Midbrain (tissue), 1 donor: ENCODE measurements around the gene ABCC1.
"Not testable (repeated sequence)": the region's sequence is repeated elsewhere in the genome, so short reads cannot be mapped to it uniquely, and the experiment has no call there.

Experiments
- DNase-seq: peaks from one replicate; lab custom pipeline; 2025; lab: John Stamatoyannopoulos, UW

ABCC1 gene

GRCh38 chr16:16083421-16084156 is 134.2 kb downstream of the ABCC1 start:
- no peak for DNase-seq

- no peak for DNase-seq
Observed at GRCh38 chr16:16084874-16085273, 135.5 kb downstream of the ABCC1 start.

GRCh38 chr16:16086653-16087446 is 137.4 kb downstream of the ABCC1 start:
- no peak for DNase-seq

GRCh38 chr16:16090238-16090637 is 140.8 kb downstream of the ABCC1 start:
- no peak for DNase-seq

GRCh38 chr16:16092925-16093627 is 143.7 kb downstream of the ABCC1 start:
- no peak for DNase-seq

GRCh38 chr16:16093628-16094332 is 144.4 kb downstream of the ABCC1 start:
- DNase-seq: no peak

GRCh38 chr16:16095646-16096045 is 146.2 kb downstream of the ABCC1 start:
- no peak for DNase-seq

GRCh38 chr16:16096121-16096857 is 146.9 kb downstream of the ABCC1 start:
- DNase-seq: no peak

- DNase-seq: no peak
Observed at GRCh38 chr16:16096858-16097213, 147.4 kb downstream of the ABCC1 start.

GRCh38 chr16:16099320-16099719 is 149.9 kb downstream of the ABCC1 start:
- no peak for DNase-seq

GRCh38 chr16:16100631-16101030 is 151.2 kb downstream of the ABCC1 start:
- DNase-seq: no peak

GRCh38 chr16:16101585-16101984 is 152.2 kb downstream of the ABCC1 start:
- no peak for DNase-seq

- DNase-seq: no peak
Observed at GRCh38 chr16:16102738-16103137, 153.3 kb downstream of the ABCC1 start.

- not testable (repeated sequence) for DNase-seq
Observed at GRCh38 chr16:16104132-16104803, 154.9 kb downstream of the ABCC1 start.

- DNase-seq: not testable (repeated sequence)
Observed at GRCh38 chr16:16104804-16105141, 155.4 kb downstream of the ABCC1 start.

- DNase-seq: no peak
Observed at GRCh38 chr16:16105646-16106045, 156.2 kb downstream of the ABCC1 start.

GRCh38 chr16:16106466-16106865 is 157.1 kb downstream of the ABCC1 start:
- no peak for DNase-seq

- DNase-seq: no peak
Observed at GRCh38 chr16:16107839-16108238, 158.4 kb downstream of the ABCC1 start.

- no peak for DNase-seq
Observed at GRCh38 chr16:16108759-16109158, 159.3 kb downstream of the ABCC1 start.

GRCh38 chr16:16109453-16110110 is 160.2 kb downstream of the ABCC1 start:
- no peak for DNase-seq

GRCh38 chr16:16110111-16110490 is 160.7 kb downstream of the ABCC1 start:
- no peak for DNase-seq
